Erythroblast (primary cell): Measurements from ENCODE around the gene GPATCH2.

ENCODE experiments used
- GATA1 ChIP-seq: IDR thresholded peaks from 2 replicates; pipeline ENCODE4 v1.6.1; 2011; ENCODE audit warnings: low read depth, mild to moderate bottlenecking, control low read depth, low read length, moderate library complexity
- POLR2A ChIP-seq: IDR thresholded peaks from 2 replicates; pipeline ENCODE4 v1.6.1; 2011; ENCODE audit warnings: mild to moderate bottlenecking, low read length

DNA sequence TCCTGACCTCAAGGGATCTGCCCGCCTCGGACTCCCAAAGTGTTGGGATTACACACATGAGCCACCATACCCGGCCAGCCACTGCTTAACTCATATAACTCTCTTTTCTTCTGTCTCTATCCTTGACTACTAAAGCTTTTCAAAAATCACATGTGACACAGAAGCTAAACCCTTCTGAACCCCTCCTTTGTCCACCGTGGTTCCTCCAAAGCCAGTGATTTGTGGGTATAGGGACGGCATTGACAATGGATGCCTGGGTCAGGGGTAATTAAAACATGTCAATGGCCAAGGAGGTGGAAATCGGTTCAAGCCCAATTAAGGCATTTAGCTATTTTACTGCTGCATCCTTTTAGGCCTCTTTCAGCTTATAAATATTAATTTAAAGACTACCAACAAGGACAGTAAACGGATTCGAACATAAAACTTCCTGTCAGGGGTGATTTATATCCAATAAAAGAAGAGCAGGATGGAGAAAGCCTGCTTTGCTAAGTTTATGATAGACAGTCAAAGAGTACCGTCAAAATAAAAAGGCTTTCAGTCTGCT lies 242.3 kb downstream of the GPATCH2 start:
- no peak for TF ChIP-seq POLR2A
- no peak for TF ChIP-seq GATA1
